ENCODE data around the gene CD151. TPM values are rescaled to one million over a fixed set of nuclear protein-coding genes. Genes with fewer than 3 reads are reported as not detected.

CD151 gene
- total RNA-seq, 2 experiments from 2014 or later = 45.9 to 46.5 TPM

GRCh38 chr11:813072-813455, 19.7 kb upstream of the CD151 start:
- no peaks in the 10 kb centered on the region for H3K27me3 Mint-ChIP-seq
- ChIA-PET POLR2A (interaction anchor here (0.8 to 15.6 kb wide), 8 partner anchors 9 to 66 kb away, joined by 3 to 273 read pairs (median 6); partner anchors contain the start of genes CD151, CEND1, CRACR2B and GATD1), CTCF (no interaction called here)
- peak overlapping the region; percentile 87 for H3K4me3 Mint-ChIP-seq
- peaks cover 25% of the 10 kb centered on the region for H3K4me1 Mint-ChIP-seq (ENCODE audit: low read depth)
- intact Hi-C loops (cut with micrococcal nuclease) = no loop called here
- DNase-seq = no peak
- no peak for ATAC-seq
- H3K36me3 Mint-ChIP-seq (ENCODE audit: low read depth) = peaks cover 41% of the 10 kb centered on the region
- H3K27ac Mint-ChIP-seq = peak overlapping the region; percentile 87
- TF ChIP-seq CTCF (IDR thresholded peaks at IDR 0.05) = no peak
- H3K9me3 Mint-ChIP-seq = no peaks in the 10 kb centered on the region

GRCh38 chr11:813456-814096, 19.2 kb upstream of the CD151 start:
- DNase-seq (no peak), ATAC-seq (no peak)
- POLR2A ChIA-PET = interaction anchor here (1.0 to 15.6 kb wide), 7 partner anchors 8 to 66 kb away, joined by 3 to 273 read pairs (median 4); partner anchors contain the start of genes CD151, CEND1, CRACR2B and GATD1
- no peak overlapping the region for H3K4me3 Mint-ChIP-seq
- peaks cover 41% of the 10 kb centered on the region for H3K36me3 Mint-ChIP-seq (ENCODE audit: low read depth)
- TF ChIP-seq CTCF (IDR thresholded peaks at IDR 0.05) = no peak
- intact Hi-C loops (cut with micrococcal nuclease) = no loop called here
- peak overlapping the region; percentile 70 for H3K27ac Mint-ChIP-seq
- H3K4me1 Mint-ChIP-seq (ENCODE audit: low read depth) = peaks cover 23% of the 10 kb centered on the region
- CTCF ChIA-PET = no interaction called here
- H3K27me3 Mint-ChIP-seq = no peaks in the 10 kb centered on the region
- H3K9me3 Mint-ChIP-seq = no peaks in the 10 kb centered on the region

- ATAC-seq = no peak
- peaks cover 31% of the 10 kb centered on the region for H3K36me3 Mint-ChIP-seq (ENCODE audit: low read depth)
- POLR2A ChIA-PET = interaction anchor here (0.8 to 15.6 kb wide), 4 partner anchors 12 to 19 kb away, joined by 3 to 273 read pairs (median 4); partner anchors contain the start of genes CD151, CRACR2B, POLR2L and TSPAN4
- H3K9me3 Mint-ChIP-seq = no peaks in the 10 kb centered on the region
- no peak overlapping the region for H3K27ac Mint-ChIP-seq
- CTCF ChIA-PET = no interaction called here
- intact Hi-C loops (cut with micrococcal nuclease) = no loop called here
- H3K27me3 Mint-ChIP-seq = no peaks in the 10 kb centered on the region
- H3K4me3 Mint-ChIP-seq = no peak overlapping the region
- H3K4me1 Mint-ChIP-seq (ENCODE audit: low read depth) = peaks cover 24% of the 10 kb centered on the region
- no peak for TF ChIP-seq CTCF (IDR thresholded peaks at IDR 0.05)
- DNase-seq = no peak
Observed at GRCh38 chr11:815675-816432, 16.9 kb upstream of the CD151 start.

- H3K4me1 Mint-ChIP-seq (ENCODE audit: low read depth) = peaks cover 23% of the 10 kb centered on the region
- H3K36me3 Mint-ChIP-seq (ENCODE audit: low read depth) = peaks cover 25% of the 10 kb centered on the region
- no peak for TF ChIP-seq CTCF (IDR thresholded peaks at IDR 0.05)
- POLR2A ChIA-PET = interaction anchor here (0.8 to 15.6 kb wide), 2 partner anchors 13 to 18 kb away, joined by 3 to 273 read pairs; partner anchors contain the start of genes CD151, CRACR2B, POLR2L and TSPAN4
- no peak for DNase-seq
- H3K4me3 Mint-ChIP-seq = no peak overlapping the region
- CTCF ChIA-PET = no interaction called here
- no peaks in the 10 kb centered on the region for H3K9me3 Mint-ChIP-seq
- no peak for ATAC-seq
- intact Hi-C loops (cut with micrococcal nuclease) = no loop called here
- H3K27ac Mint-ChIP-seq = no peak overlapping the region
- no peaks in the 10 kb centered on the region for H3K27me3 Mint-ChIP-seq
Observed at GRCh38 chr11:816433-816779, 16.3 kb upstream of the CD151 start.
